Endothelial cell of umbilical vein (primary cell): ENCODE results near the gene IRF2BP1. TPM values are rescaled to one million over a fixed set of nuclear protein-coding genes. Genes with fewer than 3 reads are reported as not detected.

Experiments
- BruUV-seq: library from RNA; stranded (reverse); fragments of 400-500 nt; replicated peaks from 2 replicates; lab custom pipeline; 2021; lab: Mats Ljungman, UMichigan
- CTCF ChIA-PET: fragments of 300-600, 350-600 bp; sonication (Branson Sonifier 250); formaldehyde crosslinking; loops from one replicate; lab custom pipeline; 2021; ENCODE audit warnings: antibody characterized with exemption, inconsistent platforms; lab: Charles Lee
- POLR2A ChIA-PET: fragments of 300-600, 350-600 bp; sonication (Branson Sonifier 250); formaldehyde crosslinking; loops from one replicate; lab custom pipeline; 2021; ENCODE audit warnings: antibody characterized with exemption, inconsistent platforms; lab: Charles Lee
- DNase-seq: peaks from one replicate; pipeline ENCODE4 v3.0.0-alpha.2; 2011; ENCODE audit warnings: low read depth, low spot score
- FAIRE-seq: peaks from 2 replicates; lab custom pipeline; 2011; peaks lifted over from hg19 to GRCh38; lab: Jason Lieb, UNC
- H2AFZ ChIP-seq: 2 replicates; pipeline ENCODE4 v1.6.0; 2012; ENCODE audit warnings: low read depth, low read length, control low read depth, inconsistent platforms
- H3K27ac ChIP-seq: 2 replicates; pipeline ENCODE4 v1.5.1; 2011; ENCODE audit warnings: low read depth, mild to moderate bottlenecking, control low read depth, low read length, moderate library complexity; ENCODE audit not compliant: insufficient read depth
- H3K27me3 ChIP-seq, 2 experiments: 2 replicates each; pipeline versions ENCODE4 v1.6.0 to v1.6.1; 2011; ENCODE audit warnings: low read length in 2 of 2, mixed read lengths in 1 of 2; ENCODE audit not compliant: control insufficient read depth in 2 of 2, insufficient read depth in 2 of 2
- H3K36me3 ChIP-seq, 2 experiments: 2 replicates in 1 of 2; 3 replicates in 1 of 2; pipeline ENCODE4 v1.5.1; 2011; ENCODE audit warnings: low read length in 2 of 2, mild to moderate bottlenecking in 1 of 2, moderate library complexity in 1 of 2; ENCODE audit not compliant: control insufficient read depth in 2 of 2, insufficient read depth in 2 of 2; ENCODE audit errors: extremely low read depth in 1 of 2
- H3K4me1 ChIP-seq: 3 replicates; pipeline ENCODE4 v1.5.1; 2011; ENCODE audit warnings: mild to moderate bottlenecking, low read length; ENCODE audit not compliant: control insufficient read depth, insufficient read depth; ENCODE audit errors: extremely low read depth
- H3K4me2 ChIP-seq: 2 replicates; pipeline ENCODE4 v1.6.1; 2011; ENCODE audit warnings: low read length, control low read depth, mixed read lengths; ENCODE audit not compliant: insufficient read depth
- H3K4me3 ChIP-seq, 3 experiments: fragments of 200-600 bp in 1 of 3; sonication (generic), shearing (Covaris generic) in 1 of 3; replicated peaks in 1 of 3; 2 replicates each; pipeline ENCODE4 v1.5.1; 2011 to 2016; ENCODE audit warnings: control low read depth in 3 of 3, low read length in 3 of 3, mild to moderate bottlenecking in 2 of 3, inconsistent platforms in 1 of 3, low read depth in 1 of 3, moderate library complexity in 1 of 3; ENCODE audit not compliant: insufficient read depth in 1 of 3
- H3K79me2 ChIP-seq: 2 replicates; pipeline ENCODE4 v1.6.0; 2012; ENCODE audit warnings: low read length, inconsistent platforms; ENCODE audit not compliant: control insufficient read depth, insufficient read depth
- H3K9ac ChIP-seq: replicated peaks from 2 replicates; pipeline ENCODE3; 2011; ENCODE audit warnings: low read length, control low read depth; ENCODE audit not compliant: insufficient read depth; ENCODE audit errors: extremely low read depth
- H3K9me1 ChIP-seq: replicated peaks from 3 replicates; pipeline ENCODE4 v1.6.0; 2011; ENCODE audit warnings: mild to moderate bottlenecking, low read length; ENCODE audit not compliant: control insufficient read depth, insufficient read depth; ENCODE audit errors: extremely low read depth
- H3K9me3 ChIP-seq: replicated peaks from 2 replicates; pipeline ENCODE4 v1.5.1; 2012; ENCODE audit warnings: low read length, inconsistent platforms; ENCODE audit not compliant: control insufficient read depth, insufficient read depth
- H4K20me1 ChIP-seq: replicated peaks from 2 replicates; pipeline ENCODE3; 2011; ENCODE audit warnings: mild to moderate bottlenecking, low read length; ENCODE audit not compliant: control insufficient read depth, insufficient read depth; ENCODE audit errors: extremely low read depth
- CTCF ChIP-seq, 2 donors: IDR thresholded peaks; 1 replicate in 1 of 2; 2 replicates in 1 of 2; pipeline ENCODE4 v1.5.1; 2011; ENCODE audit warnings: low read length in 2 of 2, mild to moderate bottlenecking in 2 of 2, moderate library complexity in 2 of 2, control low read depth in 1 of 2, inconsistent platforms in 1 of 2, low read depth in 1 of 2; ENCODE audit not compliant: insufficient read depth in 1 of 2; ENCODE audit errors: extremely low read depth in 1 of 2
- EZH2 ChIP-seq: IDR thresholded peaks from 2 replicates; pipeline ENCODE4 v1.6.1; 2012; ENCODE audit warnings: borderline replicate concordance, low read depth, mild to moderate bottlenecking, moderate library complexity, low read length, inconsistent platforms; ENCODE audit not compliant: severe bottlenecking
- FOS ChIP-seq: IDR thresholded peaks from 2 replicates; pipeline ENCODE4 v1.6.1; 2011; ENCODE audit warnings: mild to moderate bottlenecking, low read length, moderate library complexity, borderline replicate concordance; ENCODE audit not compliant: insufficient read depth
- GATA2 ChIP-seq: IDR thresholded peaks from 2 replicates; pipeline ENCODE4 v1.7.0; 2011; ENCODE audit warnings: low read depth, mild to moderate bottlenecking, moderate library complexity, mixed read lengths, low read length; ENCODE audit not compliant: insufficient read length, insufficient read depth
- JUN ChIP-seq: IDR thresholded peaks from 2 replicates; pipeline ENCODE4 v1.6.1; 2011; ENCODE audit warnings: borderline replicate concordance, low read depth; ENCODE audit not compliant: insufficient read length, insufficient read depth
- MAX ChIP-seq: IDR thresholded peaks from 2 replicates; pipeline ENCODE4 v1.6.1; 2011; ENCODE audit not compliant: insufficient read depth, insufficient read length
- MYC ChIP-seq: IDR thresholded peaks from one replicate; pipeline ENCODE4 v1.6.1; 2011; ENCODE audit warnings: mild to moderate bottlenecking, low read depth, low read length
- POLR2A ChIP-seq: IDR thresholded peaks from 2 replicates; pipeline ENCODE4 v1.6.1; 2012; ENCODE audit warnings: low read depth, mild to moderate bottlenecking, control low read depth, low read length
- POLR2AphosphoS5 ChIP-seq: IDR thresholded peaks from 2 replicates; pipeline ENCODE4 v1.6.1; 2012; ENCODE audit warnings: low read depth, mild to moderate bottlenecking, control low read depth, low read length, moderate library complexity; ENCODE audit not compliant: insufficient read depth
- dilution Hi-C: fragments of 300-500 bp; cut with MboI; formaldehyde crosslinking; loops from one replicate; pipeline ENCODE4 v1.15.0; 2019; ENCODE audit warnings: low sequenced_read_pairs; ENCODE audit not compliant: extremely low pct_ligation_motif_present
- intact Hi-C: fragments of 100-400 bp; cut with micrococcal nuclease; formaldehyde crosslinking; loops from one replicate; pipeline ENCODE4 v1.10.0; 2022
- polyA plus RNA-seq, 4 experiments: library from polyadenylated mRNA; depleted of rRNA in 3 of 4; stranded (reverse) in 3 of 4; unstranded in 1 of 4; fragments of >200 nt; gene quantifications; 2 replicates each; pipeline versions ENCODE4 v1.2.1 to v1.2.3, GENCODE V29; 2011 to 2012; ENCODE audit warnings: missing spikeins in 1 of 4
- total RNA-seq: library from RNA; stranded (reverse); gene quantifications from 2 replicates; pipeline ENCODE4 v1.2.3, GENCODE V29; 2021

Gene IRF2BP1
- total and polyA plus RNA-seq, 2 donors (not counting 3 experiments of a cell fraction or from before 2014, with no cell fraction given), result 12.3 to 17.5 TPM

GRCh38 chr19:45917421-45918091 lies 31.6 kb upstream of the IRF2BP1 start:
- no TSS peak for BruUV-seq
- H3K79me2 ChIP-seq, result no peaks in the 10 kb centered on the region
- H3K9me3 ChIP-seq, result no peaks in the 10 kb centered on the region
- no peaks in the 10 kb centered on the region for H3K9me1 ChIP-seq
- no peak overlapping the region for H3K4me2 ChIP-seq
- no peak overlapping the region for H3K27ac ChIP-seq
- CTCF ChIA-PET, result interaction anchor here (1.3 to 1.6 kb wide), 2 partner anchors 78 to 111 kb away, joined by 3 to 5 read pairs; partner anchors contain the start of gene CCDC61
- no peak overlapping the region for H3K9ac ChIP-seq
- POLR2A ChIA-PET, result no interaction called here
- H2AFZ ChIP-seq, result no peak overlapping the region
- peaks cover 0 to 3% of the 10 kb centered on the region in 2 experiments for H3K27me3 ChIP-seq
- H3K36me3 ChIP-seq, result no peaks in the 10 kb centered on the region
- no peak for TF ChIP-seq GATA2
- no peak for TF ChIP-seq MYC
- no peak for TF ChIP-seq MAX
- TF ChIP-seq CTCF (IDR thresholded peaks at IDR 0.05; ENCODE audit: extremely low read depth in 1 of 2, insufficient read depth in 1 of 2, low read depth in 1 of 2, low read length in 2 of 2), result no peak
- no peak for TF ChIP-seq JUN
- no peak for TF ChIP-seq POLR2A
- TF ChIP-seq EZH2, result no peak
- no peak for TF ChIP-seq FOS
- no peak for TF ChIP-seq POLR2AphosphoS5
- intact Hi-C loops, result no loop called here
- dilution Hi-C loops, result no loop called here
- DNase-seq (no peak), FAIRE-seq (no peak)
- H4K20me1 ChIP-seq, result no peaks in the 10 kb centered on the region
- H3K4me3 ChIP-seq, result no peak overlapping the region
- no peaks in the 10 kb centered on the region for H3K4me1 ChIP-seq
